ENCODE measurements around the gene HOXD9.

DNA sequence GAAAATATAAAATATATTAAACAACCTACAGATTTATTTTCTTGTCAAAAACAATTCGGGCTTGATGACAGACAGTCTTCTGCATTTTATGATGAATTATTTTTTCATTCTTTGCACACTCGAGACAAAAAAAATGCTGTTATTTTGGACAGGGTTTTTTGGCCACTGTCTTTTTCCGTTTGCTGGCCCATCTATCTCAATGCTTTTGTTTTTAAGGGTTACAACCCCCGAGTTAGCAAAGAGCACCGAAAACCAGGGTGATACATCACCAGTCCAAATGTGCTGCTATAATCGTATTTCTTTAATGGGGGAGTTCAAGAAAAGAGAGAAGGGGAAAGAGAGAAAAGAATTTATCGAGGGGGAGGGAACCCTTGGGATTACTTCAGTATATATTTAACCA lies 46.5 kb upstream of the HOXD9 start:
- TF ChIP-seq, protein P1, sequence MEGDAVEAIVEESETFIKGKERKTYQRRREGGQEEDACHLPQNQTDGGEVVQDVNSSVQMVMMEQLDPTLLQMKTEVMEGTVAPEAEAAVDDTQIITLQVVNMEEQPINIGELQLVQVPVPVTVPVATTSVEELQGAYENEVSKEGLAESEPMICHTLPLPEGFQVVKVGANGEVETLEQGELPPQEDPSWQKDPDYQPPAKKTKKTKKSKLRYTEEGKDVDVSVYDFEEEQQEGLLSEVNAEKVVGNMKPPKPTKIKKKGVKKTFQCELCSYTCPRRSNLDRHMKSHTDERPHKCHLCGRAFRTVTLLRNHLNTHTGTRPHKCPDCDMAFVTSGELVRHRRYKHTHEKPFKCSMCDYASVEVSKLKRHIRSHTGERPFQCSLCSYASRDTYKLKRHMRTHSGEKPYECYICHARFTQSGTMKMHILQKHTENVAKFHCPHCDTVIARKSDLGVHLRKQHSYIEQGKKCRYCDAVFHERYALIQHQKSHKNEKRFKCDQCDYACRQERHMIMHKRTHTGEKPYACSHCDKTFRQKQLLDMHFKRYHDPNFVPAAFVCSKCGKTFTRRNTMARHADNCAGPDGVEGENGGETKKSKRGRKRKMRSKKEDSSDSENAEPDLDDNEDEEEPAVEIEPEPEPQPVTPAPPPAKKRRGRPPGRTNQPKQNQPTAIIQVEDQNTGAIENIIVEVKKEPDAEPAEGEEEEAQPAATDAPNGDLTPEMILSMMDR (IDR thresholded peaks at IDR 0.05) = no peak
- TF ChIP-seq POLR2AphosphoS5 (IDR thresholded peaks at IDR 0.05) (no peak), POLR2A (IDR thresholded peaks at IDR 0.05) (no peak)
